ENCODE measurements around the gene OR10J5. TPM values are rescaled to one million over a fixed set of nuclear protein-coding genes. Genes with fewer than 3 reads are reported as not detected.

Gene OR10J5
- total RNA-seq, 1 donor from 2014 or later: not detected

- Mint-ChIP-seq H3K27me3 (no peaks in the 10 kb centered on the region), H3K4me3 (ENCODE audit: low read depth) (no peak overlapping the region), H3K27ac (no peak overlapping the region), H3K9me3 (ENCODE audit: low read depth) (peaks cover 45% of the 10 kb centered on the region), H3K4me1 (ENCODE audit: low read depth) (no peaks in the 10 kb centered on the region), H3K36me3 (ENCODE audit: insufficient read depth) (no peaks in the 10 kb centered on the region)
- no peak for DNase-seq (ENCODE audit: low spot score, unreplicated experiment)
- no peak for TF ChIP-seq CTCF (IDR thresholded peaks at IDR 0.05; ENCODE audit: unreplicated experiment)
These were observed 43.1 kb downstream of the OR10J5 start for GRCh38 chr1:159492575-159493323.

Other genes starting within 250 kb of the OR10J5 start
- gene FCER1A, start 233.7 kb downstream of the OR10J5 start, total RNA-seq: not detected in 2 replicates
- gene OR10J4, start 103.8 kb downstream of the OR10J5 start, total RNA-seq: not detected in 2 replicates
- gene OR10J1, start 96.3 kb downstream of the OR10J5 start, total RNA-seq: not detected in 2 replicates
- not detected in 2 replicates for gene APCS, start 51.8 kb upstream of the OR10J5 start, total RNA-seq
- gene CRP, start 178.6 kb upstream of the OR10J5 start, total RNA-seq: not detected in 2 replicates
- gene DUSP23, start 245.0 kb upstream of the OR10J5 start, total RNA-seq: 16.9 and 17.2 TPM in 2 replicates

Measured in progenitor cell of endocrine pancreas (in vitro differentiated cells).